ENCODE measurements around the gene RBPJ. TPM values are rescaled to one million over a fixed set of nuclear protein-coding genes. Genes with fewer than 3 reads are reported as not detected.

The RBPJ gene
- total and polyA plus RNA-seq, 2 donors (not counting 1 experiment from before 2014, with no cell fraction given): 144 to 253 TPM

GRCh38 chr4:26281881-26282280 lies 38.9 kb upstream of the RBPJ start:
- no peaks in the 10 kb centered on the region for H4K20me1 ChIP-seq (ENCODE audit: control insufficient read depth, extremely low read depth, insufficient read depth, low read length)
- H3K27me3 ChIP-seq (ENCODE audit: control insufficient read depth, insufficient read depth, low read length): no peaks in the 10 kb centered on the region
- no peak overlapping the region for H3K9ac ChIP-seq (ENCODE audit: insufficient read depth, low read length)
- H2AFZ ChIP-seq (ENCODE audit: low read length): no peak overlapping the region
- H3K4me2 ChIP-seq (ENCODE audit: extremely low read depth, insufficient read depth, low read length): peak overlapping the region; percentile 4
- H3K9me3 ChIP-seq (ENCODE audit: control insufficient read depth, insufficient read depth, low read depth, low read length): no peaks in the 10 kb centered on the region
- no peaks in the 10 kb centered on the region for H3K4me1 ChIP-seq (ENCODE audit: control insufficient read depth, extremely low read depth, insufficient read depth, low read length)
- no peak overlapping the region for H3K4me3 ChIP-seq (replicated peaks in 1 of 4; ENCODE audit: control extremely low read depth in 1 of 4, insufficient read depth in 1 of 4, low read depth in 3 of 4, low read length in 4 of 4)
- DNase-seq (ENCODE audit: low read depth in 2 of 2): peak; percentile 25 to 82
- H3K79me2 ChIP-seq (ENCODE audit: control insufficient read depth, insufficient read depth, low read length): no peaks in the 10 kb centered on the region
- H3K36me3 ChIP-seq (ENCODE audit: control insufficient read depth, insufficient read depth, low read length): no peaks in the 10 kb centered on the region
- no peak overlapping the region for H3K27ac ChIP-seq (ENCODE audit: insufficient read depth, low read length)
- TF ChIP-seq EZH2 (IDR thresholded peaks at IDR 0.05; ENCODE audit: low read length, missing control alignments): no peak

GRCh38 chr4:26284536-26284935 lies 36.3 kb upstream of the RBPJ start:
- no peak for TF ChIP-seq EZH2 (IDR thresholded peaks at IDR 0.05; ENCODE audit: low read length, missing control alignments)
- TF ChIP-seq, protein P1, sequence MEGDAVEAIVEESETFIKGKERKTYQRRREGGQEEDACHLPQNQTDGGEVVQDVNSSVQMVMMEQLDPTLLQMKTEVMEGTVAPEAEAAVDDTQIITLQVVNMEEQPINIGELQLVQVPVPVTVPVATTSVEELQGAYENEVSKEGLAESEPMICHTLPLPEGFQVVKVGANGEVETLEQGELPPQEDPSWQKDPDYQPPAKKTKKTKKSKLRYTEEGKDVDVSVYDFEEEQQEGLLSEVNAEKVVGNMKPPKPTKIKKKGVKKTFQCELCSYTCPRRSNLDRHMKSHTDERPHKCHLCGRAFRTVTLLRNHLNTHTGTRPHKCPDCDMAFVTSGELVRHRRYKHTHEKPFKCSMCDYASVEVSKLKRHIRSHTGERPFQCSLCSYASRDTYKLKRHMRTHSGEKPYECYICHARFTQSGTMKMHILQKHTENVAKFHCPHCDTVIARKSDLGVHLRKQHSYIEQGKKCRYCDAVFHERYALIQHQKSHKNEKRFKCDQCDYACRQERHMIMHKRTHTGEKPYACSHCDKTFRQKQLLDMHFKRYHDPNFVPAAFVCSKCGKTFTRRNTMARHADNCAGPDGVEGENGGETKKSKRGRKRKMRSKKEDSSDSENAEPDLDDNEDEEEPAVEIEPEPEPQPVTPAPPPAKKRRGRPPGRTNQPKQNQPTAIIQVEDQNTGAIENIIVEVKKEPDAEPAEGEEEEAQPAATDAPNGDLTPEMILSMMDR (conservative IDR thresholded peaks at IDR 0.05 in 1 of 2, IDR thresholded peaks at IDR 0.05 in 1 of 2; ENCODE audit: low read depth in 1 of 2, low read length in 2 of 2): no peak
- peak in 1 of 2 donors; percentile 24 for DNase-seq (ENCODE audit: low read depth in 2 of 2)
- Histone ChIP-seq H3K4me1 (ENCODE audit: control insufficient read depth, extremely low read depth, insufficient read depth, low read length) (peaks cover 4% of the 10 kb centered on the region), H3K4me3 (replicated peaks in 1 of 4; ENCODE audit: control extremely low read depth in 1 of 4, insufficient read depth in 1 of 4, low read depth in 3 of 4, low read length in 4 of 4) (no peak overlapping the region), H3K4me2 (ENCODE audit: extremely low read depth, insufficient read depth, low read length) (no peak overlapping the region), H3K79me2 (ENCODE audit: control insufficient read depth, insufficient read depth, low read length) (no peaks in the 10 kb centered on the region), H3K9me3 (ENCODE audit: control insufficient read depth, insufficient read depth, low read depth, low read length) (no peaks in the 10 kb centered on the region), H3K36me3 (ENCODE audit: control insufficient read depth, insufficient read depth, low read length) (no peaks in the 10 kb centered on the region), H2AFZ (ENCODE audit: low read length) (no peak overlapping the region), H3K9ac (ENCODE audit: insufficient read depth, low read length) (no peak overlapping the region), H4K20me1 (ENCODE audit: control insufficient read depth, extremely low read depth, insufficient read depth, low read length) (no peaks in the 10 kb centered on the region), H3K27ac (ENCODE audit: insufficient read depth, low read length) (no peak overlapping the region), H3K27me3 (ENCODE audit: control insufficient read depth, insufficient read depth, low read length) (no peaks in the 10 kb centered on the region)

DNA sequence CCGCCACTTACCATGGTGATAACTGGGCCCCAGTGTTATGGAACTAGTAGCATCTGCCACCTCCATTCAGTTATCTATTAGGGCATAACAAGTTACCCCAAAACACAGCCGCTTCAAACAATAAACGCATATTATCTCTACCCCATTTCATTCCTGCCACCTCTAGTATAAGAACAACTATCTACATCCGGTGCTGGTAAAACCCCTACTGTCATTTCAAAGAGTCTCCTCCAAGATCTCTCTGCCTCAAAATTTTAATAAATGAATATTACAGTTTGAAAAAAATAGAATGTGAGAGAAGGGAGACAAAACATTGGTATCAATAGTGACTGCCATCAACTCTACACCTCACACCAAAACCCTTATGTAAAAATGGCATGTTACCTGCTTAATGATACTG lies 35.5 kb upstream of the RBPJ start:
- no peak for DNase-seq (ENCODE audit: low read depth in 2 of 2)
- no peak overlapping the region for H2AFZ ChIP-seq (ENCODE audit: low read length)
- no peaks in the 10 kb centered on the region for H3K9me3 ChIP-seq (ENCODE audit: control insufficient read depth, insufficient read depth, low read depth, low read length)
- H4K20me1 ChIP-seq (ENCODE audit: control insufficient read depth, extremely low read depth, insufficient read depth, low read length): no peaks in the 10 kb centered on the region
- no peak overlapping the region for H3K27ac ChIP-seq (ENCODE audit: insufficient read depth, low read length)
- TF ChIP-seq EZH2 (IDR thresholded peaks at IDR 0.05; ENCODE audit: low read length, missing control alignments): no peak
- H3K36me3 ChIP-seq (ENCODE audit: control insufficient read depth, insufficient read depth, low read length): no peaks in the 10 kb centered on the region
- H3K4me2 ChIP-seq (ENCODE audit: extremely low read depth, insufficient read depth, low read length): no peak overlapping the region
- no peaks in the 10 kb centered on the region for H3K79me2 ChIP-seq (ENCODE audit: control insufficient read depth, insufficient read depth, low read length)
- H3K4me1 ChIP-seq (ENCODE audit: control insufficient read depth, extremely low read depth, insufficient read depth, low read length): peaks cover 5% of the 10 kb centered on the region
- no peaks in the 10 kb centered on the region for H3K27me3 ChIP-seq (ENCODE audit: control insufficient read depth, insufficient read depth, low read length)
- H3K9ac ChIP-seq (ENCODE audit: insufficient read depth, low read length): no peak overlapping the region
- no peak overlapping the region for H3K4me3 ChIP-seq (replicated peaks in 1 of 4; ENCODE audit: control extremely low read depth in 1 of 4, insufficient read depth in 1 of 4, low read depth in 3 of 4, low read length in 4 of 4)

DNA sequence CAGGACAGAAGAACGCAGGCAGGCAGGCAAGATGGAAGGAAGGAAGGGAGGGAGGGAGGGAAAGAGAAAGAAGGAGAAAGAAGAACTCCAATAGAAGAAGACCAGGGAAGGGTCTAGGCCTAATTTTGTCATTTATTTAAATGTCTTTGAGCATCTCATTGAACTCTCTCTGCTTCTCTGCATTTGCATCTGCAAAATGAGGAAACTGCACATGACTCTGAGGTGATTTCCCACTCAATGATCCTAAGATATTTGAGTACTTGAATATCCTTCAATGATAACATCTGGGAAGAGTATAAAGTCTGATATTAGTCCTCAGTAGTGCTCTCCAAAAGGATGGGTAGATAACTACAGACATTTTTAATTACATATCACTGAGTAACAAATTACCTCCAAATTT lies 33.1 kb upstream of the RBPJ start:
- H4K20me1 ChIP-seq (ENCODE audit: control insufficient read depth, extremely low read depth, insufficient read depth, low read length): no peaks in the 10 kb centered on the region
- H2AFZ ChIP-seq (ENCODE audit: low read length): no peak overlapping the region
- no peaks in the 10 kb centered on the region for H3K36me3 ChIP-seq (ENCODE audit: control insufficient read depth, insufficient read depth, low read length)
- no peak for TF ChIP-seq EZH2 (IDR thresholded peaks at IDR 0.05; ENCODE audit: low read length, missing control alignments)
- TF ChIP-seq, protein P1 (conservative IDR thresholded peaks at IDR 0.05 in 1 of 2, IDR thresholded peaks at IDR 0.05 in 1 of 2; ENCODE audit: low read depth in 1 of 2, low read length in 2 of 2): no peak
- H3K27me3 ChIP-seq (ENCODE audit: control insufficient read depth, insufficient read depth, low read length): no peaks in the 10 kb centered on the region
- no peaks in the 10 kb centered on the region for H3K9me3 ChIP-seq (ENCODE audit: control insufficient read depth, insufficient read depth, low read depth, low read length)
- no peak for DNase-seq (ENCODE audit: low read depth in 2 of 2)
- H3K4me2 ChIP-seq (ENCODE audit: extremely low read depth, insufficient read depth, low read length): no peak overlapping the region
- H3K27ac ChIP-seq (ENCODE audit: insufficient read depth, low read length): no peak overlapping the region
- H3K4me1 ChIP-seq (ENCODE audit: control insufficient read depth, extremely low read depth, insufficient read depth, low read length): peaks cover 7% of the 10 kb centered on the region
- no peaks in the 10 kb centered on the region for H3K79me2 ChIP-seq (ENCODE audit: control insufficient read depth, insufficient read depth, low read length)
- no peak overlapping the region for H3K9ac ChIP-seq (ENCODE audit: insufficient read depth, low read length)
- no peak overlapping the region for H3K4me3 ChIP-seq (replicated peaks in 1 of 4; ENCODE audit: control extremely low read depth in 1 of 4, insufficient read depth in 1 of 4, low read depth in 3 of 4, low read length in 4 of 4)
